H1 (cell line): Measurements from ENCODE around the gene DAB2IP. TPM values are rescaled to one million over a fixed set of nuclear protein-coding genes. Genes with fewer than 3 reads are reported as not detected.
A peak's percentile ranks its signal among the peaks of the same experiment; 100 is the strongest.

ENCODE experiments used
- CTCF ChIA-PET: fragments of 300-600 bp; sonication (Branson Sonifier 250); formaldehyde crosslinking; loops from one replicate; lab custom pipeline; 2021; ENCODE audit not compliant: partially characterized antibody; lab: Charles Lee
- POLR2A ChIA-PET: fragments of 300-600 bp; sonication (Branson Sonifier 250); formaldehyde crosslinking; loops from one replicate; lab custom pipeline; 2021; ENCODE audit warnings: inconsistent platforms; ENCODE audit not compliant: partially characterized antibody; lab: Charles Lee
- DNase-seq, 2 experiments: peaks; one replicate each; pipeline versions ENCODE4 v3.0.0 to v3.0.0-alpha.2; 2010 to 2022; ENCODE audit warnings: low spot score in 2 of 2, low read depth in 1 of 2, mixed read lengths in 1 of 2
- FAIRE-seq: peaks from 2 replicates; lab custom pipeline; 2011; peaks lifted over from hg19 to GRCh38; lab: Jason Lieb, UNC
- H2AFZ ChIP-seq: 2 replicates; pipeline ENCODE4 v1.8.1; 2012; ENCODE audit warnings: low read length, inconsistent platforms
- H2AK5ac ChIP-seq: 2 replicates; pipeline ENCODE4 v1.6.1; 2013; ENCODE audit warnings: low read depth, low read length
- H2BK120ac ChIP-seq: replicated peaks from 2 replicates; pipeline ENCODE3; 2013; ENCODE audit warnings: low read depth, low read length, inconsistent platforms
- H2BK12ac ChIP-seq: 2 replicates; pipeline ENCODE4 v1.6.1; 2013; ENCODE audit warnings: low read depth, low read length
- H2BK15ac ChIP-seq: 2 replicates; pipeline ENCODE4 v1.6.1; 2013; ENCODE audit warnings: low read length
- H2BK20ac ChIP-seq: 2 replicates; pipeline ENCODE4 v1.6.1; 2013; ENCODE audit warnings: low read length
- H2BK5ac ChIP-seq: 2 replicates; pipeline ENCODE4 v1.6.1; 2013; ENCODE audit warnings: low read depth, low read length
- H3K14ac ChIP-seq: 2 replicates; pipeline ENCODE4 v1.6.1; 2013; ENCODE audit warnings: inconsistent platforms; ENCODE audit not compliant: insufficient read length
- H3K18ac ChIP-seq: 2 replicates; pipeline ENCODE4 v1.6.1; 2013; ENCODE audit warnings: low read length; ENCODE audit errors: extremely low read depth
- H3K23ac ChIP-seq: 2 replicates; pipeline ENCODE4 v1.6.1; 2013; ENCODE audit warnings: inconsistent platforms; ENCODE audit not compliant: insufficient read length
- H3K23me2 ChIP-seq: 2 replicates; pipeline ENCODE4 v1.6.1; 2013; ENCODE audit warnings: low read depth, low read length
- H3K27ac ChIP-seq: 2 replicates; pipeline ENCODE4 v1.6.1; 2011; ENCODE audit warnings: low read depth, low read length, inconsistent platforms
- H3K27me3 ChIP-seq, 4 experiments: replicated peaks in 1 of 4; 1 replicate in 1 of 4; 2 replicates in 3 of 4; pipeline versions ENCODE4 v1.6.1 to v1.8.1; 2011 to 2013; ENCODE audit warnings: low read length in 3 of 4, mild to moderate bottlenecking in 3 of 4, inconsistent platforms in 2 of 4, mixed read lengths in 2 of 4, moderate library complexity in 1 of 4; ENCODE audit not compliant: control insufficient read depth in 3 of 4, insufficient read depth in 3 of 4; ENCODE audit errors: extremely low read depth in 1 of 4
- H3K36me3 ChIP-seq, 4 experiments: 2 replicates each; pipeline versions ENCODE4 v1.6.1 to v1.8.1; 2011 to 2013; ENCODE audit warnings: mild to moderate bottlenecking in 4 of 4, low read length in 3 of 4, moderate library complexity in 2 of 4, control low read depth in 1 of 4, inconsistent platforms in 1 of 4; ENCODE audit not compliant: insufficient read depth in 4 of 4, control insufficient read depth in 2 of 4
- H3K4ac ChIP-seq: replicated peaks from 2 replicates; pipeline ENCODE3; 2013; ENCODE audit warnings: low read length, low read depth, mixed read lengths, inconsistent platforms; ENCODE audit not compliant: insufficient read length
- H3K4me1 ChIP-seq, 4 experiments: replicated peaks in 1 of 4; 1 replicate in 1 of 4; 2 replicates in 3 of 4; pipeline versions ENCODE4 v1.6.1 to v1.8.1; 2011 to 2013; ENCODE audit warnings: low read length in 3 of 4, inconsistent platforms in 2 of 4, mixed read lengths in 1 of 4; ENCODE audit not compliant: insufficient read depth in 4 of 4, control insufficient read depth in 3 of 4
- H3K4me2 ChIP-seq, 2 experiments: 2 replicates each; pipeline versions ENCODE4 v1.6.1 to v1.8.1; 2011 to 2013; ENCODE audit warnings: low read depth in 2 of 2, low read length in 2 of 2, control low read depth in 1 of 2, inconsistent platforms in 1 of 2, mild to moderate bottlenecking in 1 of 2; ENCODE audit not compliant: insufficient read depth in 1 of 2
- H3K4me3 ChIP-seq, 4 experiments: fragments of 200-600, 300-600 bp in 1 of 4; sonication (generic), shearing (Covaris generic), sonication (Bioruptor Twin) in 1 of 4; 2 replicates each; pipeline versions ENCODE4 v1.5.1 to v1.8.1; 2011 to 2016; ENCODE audit warnings: low read length in 4 of 4, low read depth in 3 of 4, control low read depth in 2 of 4, inconsistent platforms in 2 of 4, mild to moderate bottlenecking in 2 of 4, mixed read lengths in 1 of 4, moderate library complexity in 1 of 4; ENCODE audit not compliant: insufficient read depth in 2 of 4; ENCODE audit errors: extremely low read depth in 1 of 4
- H3K56ac ChIP-seq: replicated peaks from 2 replicates; pipeline ENCODE3; 2013; ENCODE audit warnings: low read depth, mild to moderate bottlenecking, mixed read lengths, low read length, inconsistent platforms; ENCODE audit not compliant: insufficient read length
- H3K79me1 ChIP-seq: 2 replicates; pipeline ENCODE4 v1.6.1; 2013; ENCODE audit warnings: low read depth, low read length, control low read depth
- H3K79me2 ChIP-seq, 2 experiments: 2 replicates each; pipeline versions ENCODE4 v1.6.1 to v1.8.1; 2012 to 2013; ENCODE audit warnings: low read length in 2 of 2, mild to moderate bottlenecking in 2 of 2, inconsistent platforms in 1 of 2; ENCODE audit not compliant: insufficient read depth in 2 of 2, control insufficient read depth in 1 of 2
- H3K9ac ChIP-seq, 4 experiments: replicated peaks in 1 of 4; 1 replicate in 1 of 4; 2 replicates in 3 of 4; pipeline versions ENCODE4 v1.6.1 to v1.8.1; 2011 to 2013; ENCODE audit warnings: low read depth in 3 of 4, low read length in 3 of 4, control low read depth in 2 of 4, mild to moderate bottlenecking in 2 of 4, moderate library complexity in 2 of 4, inconsistent platforms in 1 of 4; ENCODE audit errors: extremely low read depth in 1 of 4
- H3K9me3 ChIP-seq, 2 experiments: 2 replicates each; pipeline versions ENCODE4 v1.6.1 to v1.8.1; 2012 to 2013; ENCODE audit warnings: mild to moderate bottlenecking in 2 of 2, moderate library complexity in 2 of 2, control low read depth in 1 of 2, inconsistent platforms in 1 of 2, low read depth in 1 of 2, low read length in 1 of 2, mixed read lengths in 1 of 2; ENCODE audit not compliant: insufficient read depth in 2 of 2
- H4K20me1 ChIP-seq, 2 experiments: replicated peaks in 1 of 2; 2 replicates each; pipeline versions ENCODE3 to v1.8.1; 2011 to 2013; ENCODE audit warnings: inconsistent platforms in 2 of 2, low read length in 2 of 2, mild to moderate bottlenecking in 1 of 2; ENCODE audit not compliant: insufficient read depth in 2 of 2, control insufficient read depth in 1 of 2
- H4K5ac ChIP-seq: 2 replicates; pipeline ENCODE4 v1.6.1; 2013; ENCODE audit warnings: low read length, low read depth, mixed read lengths, inconsistent platforms; ENCODE audit not compliant: insufficient read length
- H4K8ac ChIP-seq: 2 replicates; pipeline ENCODE4 v1.8.0; 2013; ENCODE audit warnings: mild to moderate bottlenecking, moderate library complexity, low read length, inconsistent platforms; ENCODE audit not compliant: insufficient read depth; ENCODE audit errors: extremely low read depth
- H4K91ac ChIP-seq: replicated peaks from 2 replicates; pipeline ENCODE3; 2013; ENCODE audit warnings: low read length, mixed read lengths, inconsistent platforms; ENCODE audit not compliant: insufficient read length
- CTCF ChIP-seq, 3 experiments: IDR thresholded peaks; 1 replicate in 2 of 3; 2 replicates in 1 of 3; pipeline versions ENCODE4 v1.5.1 to v1.6.1; 2011; ENCODE audit warnings: low read length in 3 of 3, mild to moderate bottlenecking in 3 of 3, inconsistent platforms in 2 of 3, low read depth in 1 of 3, moderate library complexity in 1 of 3; ENCODE audit not compliant: insufficient read depth in 1 of 3; ENCODE audit errors: control extremely low read depth in 1 of 3
- RBBP5 ChIP-seq: IDR thresholded peaks from 2 replicates; pipeline ENCODE4 v1.7.1; 2012; ENCODE audit warnings: low read depth, mild to moderate bottlenecking, inconsistent platforms, low read length, moderate library complexity, borderline replicate concordance
- WGBS, 2 experiments: shearing (Covaris generic) in 1 of 2; methylation state at CpG; one replicate each; pipeline versions ENCODE4 v1.1.6 to v1.1.7; 2013 to 2015; ENCODE audit warnings: low lambda C conversion rate in 2 of 2, mixed read lengths in 2 of 2, inconsistent platforms in 1 of 2, low coverage in 1 of 2, missing lambda C conversion rate in 1 of 2; ENCODE audit not compliant: insufficient replicate concordance in 2 of 2, insufficient coverage in 1 of 2, insufficient read length in 1 of 2; ENCODE audit errors: extremely low coverage in 1 of 2, missing lambda C conversion rate in 1 of 2; 5-methylcytosine and 5-hydroxymethylcytosine counted together
- polyA plus RNA-seq, 7 experiments: library from polyadenylated mRNA; depleted of rRNA in 3 of 7; stranded (reverse) in 5 of 7; unstranded in 2 of 7; fragments of >200 nt in 5 of 7; fragments of 200-250 nt in 2 of 7; gene quantifications; 1 replicate in 5 of 7; 2 replicates in 1 of 7; 4 replicates in 1 of 7; pipeline versions ENCODE4 v1.2.1 to v1.2.3, GENCODE V29; 2011 to 2013; ENCODE audit warnings: missing spikeins in 2 of 7, mixed read lengths in 2 of 7
- total RNA-seq: library from RNA; stranded (reverse); fragmentation: NEBNext Ultra II Directional; extraction: Animal tissue kit (Norgen Biotek cat#: 25700); gene quantifications from 2 replicates; pipeline ENCODE4 v1.2.1, GENCODE V29; 2021

DAB2IP gene
- total and polyA plus RNA-seq, 2 of the 8 experiments (the other 6 are each of a cell fraction or from before 2014, with no cell fraction given), result 19.7 to 39.5 TPM

- ChIA-PET POLR2A (interaction anchor here (1.0 kb wide), 1 partner anchor 21 kb away, joined by 3 read pairs; no protein-coding TSS in a partner anchor), CTCF (interaction anchor here (0.6 to 2.7 kb wide), 13 partner anchors 12 to 216 kb away, joined by 3 to 12 read pairs (median 4); no protein-coding TSS in a partner anchor)
- no peak overlapping the region for H4K91ac ChIP-seq
- TF ChIP-seq CTCF (IDR thresholded peaks at IDR 0.05; ENCODE audit: control extremely low read depth in 1 of 3, insufficient read depth in 1 of 3, low read depth in 1 of 3, low read length in 3 of 3), result peak in 1 of 3 experiments; percentile 6; a peak in 1 of 4 replicates
- no peak for TF ChIP-seq RBBP5
- H2BK15ac ChIP-seq, result no peak overlapping the region
- FAIRE-seq, result no peak
- no peak overlapping the region for H3K14ac ChIP-seq
- no peak overlapping the region for H3K4me2 ChIP-seq
- H4K5ac ChIP-seq, result no peak overlapping the region
- peaks cover 8 to 28% of the 10 kb centered on the region in 2 experiments for H4K20me1 ChIP-seq
- no peak overlapping the region for H3K9ac ChIP-seq
- no peak overlapping the region for H2AFZ ChIP-seq
- no peaks in the 10 kb centered on the region for H3K9me3 ChIP-seq
- no peaks in the 10 kb centered on the region for H3K23me2 ChIP-seq
- no peak overlapping the region for H2BK20ac ChIP-seq
- H3K27ac ChIP-seq, result no peak overlapping the region
- no peaks in the 10 kb centered on the region for H3K36me3 ChIP-seq
- H3K56ac ChIP-seq, result no peak overlapping the region
- H3K4ac ChIP-seq, result no peak overlapping the region
- no peaks in the 10 kb centered on the region for H3K27me3 ChIP-seq
- no peak overlapping the region for H3K23ac ChIP-seq
- H2BK120ac ChIP-seq, result no peak overlapping the region
- no peak overlapping the region for H3K4me3 ChIP-seq
- H3K18ac ChIP-seq, result no peak overlapping the region
- DNase-seq, result no peak
- H2AK5ac ChIP-seq, result no peak overlapping the region
- peaks cover 0 to 59% of the 10 kb centered on the region in 2 experiments; a peak in 2 of 4 replicates for H3K79me2 ChIP-seq
- H3K79me1 ChIP-seq, result peaks cover 22% of the 10 kb centered on the region
- 97% methylated on average over 6 of the region's 6 CpGs; no CpG with 5 or more reads in 1 of the 2 experiments for WGBS, 2 experiments
- H4K8ac ChIP-seq, result no peak overlapping the region
- no peak overlapping the region for H2BK12ac ChIP-seq
- H2BK5ac ChIP-seq, result no peak overlapping the region
- H3K4me1 ChIP-seq, result peaks cover 2 to 18% (median 9%) of the 10 kb centered on the region in 4 experiments
Measured at GRCh38 chr9:121714075-121714705, 62.8 kb downstream of the DAB2IP start.
